ENCODE measurements around the gene TAF15. TPM values are rescaled to one million over a fixed set of nuclear protein-coding genes. Genes with fewer than 3 reads are reported as not detected.
A peak's percentile ranks its signal among the peaks of the same experiment; 100 is the strongest.

Gene TAF15
- 61.9 and 65.9 TPM in 2 replicates for total RNA-seq (2014; rRNA removed; shearing (Covaris generic))
- 256 and 279 TPM in 2 replicates for total RNA-seq (2022)
- Bru-seq, nascent RNA = percentile 97 among the genes with signal in this experiment
- BruChase-seq, experiment 1, labeled RNA remaining after a 6-hour chase = percentile 98 among the genes with signal in this experiment
- percentile 98 among the genes with signal in this experiment for BruChase-seq, experiment 2, labeled RNA remaining after a 2-hour chase
- long read RNA-seq, transcript TAF15-209 (1 exons, 2,103 nt) = major isoform, 17 of 50 reads
- long read RNA-seq, partial matches to known transcripts = 1 of 50 reads
- long read RNA-seq, other reads (novel, unspliced or antisense) = 32 of 50 reads

DNA sequence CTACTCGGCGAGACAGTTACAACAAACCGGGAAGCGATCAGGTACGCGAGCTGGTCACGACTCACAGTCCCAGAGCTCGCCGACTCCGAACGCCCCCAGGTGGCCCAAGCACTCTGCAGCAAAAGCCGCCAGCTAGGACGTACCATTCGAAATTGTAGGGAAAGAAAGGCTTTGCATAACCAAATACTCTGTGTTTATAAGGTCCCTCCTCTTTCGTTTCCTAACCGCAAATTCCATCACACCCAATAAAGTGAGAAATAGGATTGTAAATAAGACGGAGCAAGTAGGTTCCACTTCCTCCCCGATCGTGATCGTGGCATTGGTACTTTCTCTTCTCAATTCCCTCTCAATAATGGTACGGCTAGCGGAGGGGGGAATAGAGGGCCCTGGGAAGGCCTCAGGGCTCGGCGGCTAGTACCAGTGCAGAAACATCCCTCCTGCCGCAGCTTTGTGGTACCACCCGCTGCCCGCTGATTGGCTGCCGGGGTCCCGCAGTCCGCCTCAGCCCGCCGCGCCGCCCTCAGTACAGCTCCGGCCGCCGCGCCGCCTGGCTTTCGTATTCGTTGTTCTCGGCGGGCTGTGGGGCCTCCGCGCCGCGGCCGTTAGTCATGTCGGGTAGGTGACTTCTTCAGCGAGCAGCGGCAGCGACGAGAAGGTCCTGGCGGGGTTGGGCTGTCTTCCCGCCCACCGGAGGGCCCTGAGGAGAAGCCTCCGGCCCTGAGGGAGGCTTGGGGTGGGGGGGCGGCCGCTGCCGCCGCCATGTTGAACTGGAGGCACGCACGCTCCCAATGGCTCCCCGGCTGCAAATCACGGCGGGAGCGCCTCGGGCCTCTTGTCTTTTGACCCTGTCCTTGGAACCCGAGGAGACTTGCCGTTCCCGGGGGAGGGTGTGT lies at the start of gene TAF15:
Gene TAF15 (plus strand): TSS at position 523 of the 893 bp plus-strand sequence. CDS start 86 bp downstream, at position 609.
- Histone ChIP-seq H4K20me1 (ENCODE audit: insufficient read depth, low read length) (peaks cover 35% of the 10 kb centered on the region), H3K4me3 (ENCODE audit: low read depth, low read length, poor library complexity, severe bottlenecking) (peak within 1 kb of the TSS; percentile 91), H3K79me2 (ENCODE audit: insufficient read depth, low read depth, low read length) (peaks cover 49% of the 10 kb centered on the region), H3K9me3 (ENCODE audit: low read length) (no peaks in the 10 kb centered on the region), H2AFZ (ENCODE audit: low read length) (peak within 1 kb of the TSS; percentile 96), H3K9me2 (ENCODE audit: insufficient read depth, low read length) (no peaks in the 10 kb centered on the region), H3K4me1 (ENCODE audit: insufficient read depth, low read length, poor library complexity, severe bottlenecking) (peaks cover 34% of the 10 kb centered on the region), H3K27ac (ENCODE audit: low read depth, low read length, poor library complexity, severe bottlenecking) (peak within 1 kb of the TSS; percentile 78), H3K36me3 (ENCODE audit: insufficient read depth, low read length) (peaks cover 41% of the 10 kb centered on the region; the same call in 1 of the 2 replicates), H3K4me2 (ENCODE audit: low read length) (peak within 1 kb of the TSS; percentile 98)
- BruUV-seq (replicated peaks) = no TSS peak
- intact Hi-C loops (cut with micrococcal nuclease; ENCODE audit: unreplicated experiment) = loop anchor here (1.0 to 5.0 kb wide), 2 partner anchors 45 to 222 kb away; partner anchors contain the start of gene AP2B1
- ChIA-PET POLR2A (interaction anchor here (0.6 to 1.9 kb wide), 11 partner anchors 8 to 232 kb away, joined by 3 to 8 read pairs (median 3); partner anchors contain the start of genes AP2B1 and PEX12), CTCF (ENCODE audit: unreplicated experiment) (interaction anchor here (0.8 to 1.9 kb wide), 4 partner anchors 29 to 49 kb away, joined by 3 to 13 read pairs (median 4); no protein-coding TSS in a partner anchor)
- peak; percentile 98 for DNase-seq (ENCODE audit: low spot score)
- TF ChIP-seq CTCF (conservative IDR thresholded peaks at IDR 0.05; ENCODE audit: low read length) (peak; percentile 91), EZH2phosphoT487 (IDR thresholded peaks at IDR 0.05; ENCODE audit: borderline replicate concordance, low read depth, low read length) (no peak)

GRCh38 chr17:35760587-35760986 lies 48.7 kb upstream of the TAF15 start, which contains the start of gene C17orf50:
TSS of gene C17orf50 (plus strand) at chr17:35760887. CDS start at chr17:35760942, 55 bp downstream.
- BruUV-seq (replicated peaks) = no TSS peak
- H3K36me3 ChIP-seq (ENCODE audit: insufficient read depth, low read length) = no peaks in the 10 kb centered on the region
- POLR2A ChIA-PET = no interaction called here
- no peak within 1 kb of the TSS for H2AFZ ChIP-seq (ENCODE audit: low read length)
- no peak for TF ChIP-seq EZH2phosphoT487 (IDR thresholded peaks at IDR 0.05; ENCODE audit: borderline replicate concordance, low read depth, low read length)
- no peak for TF ChIP-seq CTCF (conservative IDR thresholded peaks at IDR 0.05; ENCODE audit: low read length)
- no peaks in the 10 kb centered on the region for H4K20me1 ChIP-seq (ENCODE audit: insufficient read depth, low read length)
- H3K9me3 ChIP-seq (ENCODE audit: low read length) = no peaks in the 10 kb centered on the region
- CTCF ChIA-PET (ENCODE audit: unreplicated experiment) = interaction anchor here (0.6 to 1.4 kb wide), 2 partner anchors 48 to 807 kb away, joined by 3 read pairs; no protein-coding TSS in a partner anchor
- H3K4me2 ChIP-seq (ENCODE audit: low read length) = no peak within 1 kb of the TSS
- DNase-seq (ENCODE audit: low spot score) = no peak
- H3K79me2 ChIP-seq (ENCODE audit: insufficient read depth, low read depth, low read length) = no peaks in the 10 kb centered on the region
- H3K27ac ChIP-seq (ENCODE audit: low read depth, low read length, poor library complexity, severe bottlenecking) = no peak within 1 kb of the TSS
- peaks cover 9% of the 10 kb centered on the region for H3K4me1 ChIP-seq (ENCODE audit: insufficient read depth, low read length, poor library complexity, severe bottlenecking)
- H3K9me2 ChIP-seq (ENCODE audit: insufficient read depth, low read length) = no peaks in the 10 kb centered on the region
- no peak within 1 kb of the TSS for H3K4me3 ChIP-seq (ENCODE audit: low read depth, low read length, poor library complexity, severe bottlenecking)
- intact Hi-C loops (cut with micrococcal nuclease; ENCODE audit: unreplicated experiment) = loop anchor here (5.0 kb wide), 1 partner anchor 87 kb away; no protein-coding TSS in a partner anchor
